ENCODE measurements around the gene OAF. TPM values are rescaled to one million over a fixed set of nuclear protein-coding genes. Genes with fewer than 3 reads are reported as not detected.

OAF gene
- total RNA-seq, 2 experiments from 2014 or later, result 3.7 to 4.6 TPM

DNA sequence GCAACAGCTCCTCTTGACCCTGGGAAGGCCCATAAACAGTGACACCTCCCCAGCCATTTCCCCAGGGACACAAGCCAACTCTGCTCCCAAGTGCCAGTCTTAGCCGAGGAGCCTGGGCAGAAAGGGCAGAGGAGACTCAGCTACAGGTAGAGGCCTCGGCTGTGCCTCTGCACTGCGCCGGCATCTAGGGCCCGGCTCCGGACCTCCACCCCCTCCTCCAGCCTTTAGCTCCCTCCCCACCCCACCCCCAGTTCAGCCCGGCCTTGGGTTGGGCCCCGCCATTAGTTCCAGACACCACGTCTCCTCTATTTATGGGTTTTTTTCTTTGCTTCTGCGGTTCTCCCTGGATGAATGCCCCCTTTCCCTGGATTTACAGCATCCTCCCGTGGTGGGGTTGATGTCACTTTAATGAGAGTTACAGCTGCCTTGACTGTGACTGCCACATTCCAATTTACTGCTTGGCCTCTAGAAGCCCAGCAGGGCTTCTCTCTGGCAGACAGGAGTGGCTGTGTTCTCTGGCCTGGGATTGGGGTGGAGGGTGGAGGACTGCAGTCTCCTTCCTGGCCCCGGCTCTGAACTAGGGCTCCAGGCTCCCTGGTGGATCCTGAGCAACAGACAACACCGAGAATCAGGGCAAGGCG is 13.5 kb upstream of the OAF start:
- Mint-ChIP-seq H3K27ac (no peak overlapping the region), H3K27me3 (peaks cover 4% of the 10 kb centered on the region), H3K4me1 (ENCODE audit: low read depth) (no peaks in the 10 kb centered on the region), H3K36me3 (ENCODE audit: low read depth) (no peaks in the 10 kb centered on the region), H3K4me3 (no peak overlapping the region), H3K9me3 (no peaks in the 10 kb centered on the region)
- DNase-seq (no peak), ATAC-seq (no peak)
- ChIA-PET POLR2A (no interaction called here), CTCF (interaction anchor here (0.7 kb wide), 1 partner anchor 22 kb away, joined by 3 read pairs; no protein-coding TSS in a partner anchor)
- intact Hi-C loops (cut with micrococcal nuclease), result no loop called here
- TF ChIP-seq, protein P1, sequence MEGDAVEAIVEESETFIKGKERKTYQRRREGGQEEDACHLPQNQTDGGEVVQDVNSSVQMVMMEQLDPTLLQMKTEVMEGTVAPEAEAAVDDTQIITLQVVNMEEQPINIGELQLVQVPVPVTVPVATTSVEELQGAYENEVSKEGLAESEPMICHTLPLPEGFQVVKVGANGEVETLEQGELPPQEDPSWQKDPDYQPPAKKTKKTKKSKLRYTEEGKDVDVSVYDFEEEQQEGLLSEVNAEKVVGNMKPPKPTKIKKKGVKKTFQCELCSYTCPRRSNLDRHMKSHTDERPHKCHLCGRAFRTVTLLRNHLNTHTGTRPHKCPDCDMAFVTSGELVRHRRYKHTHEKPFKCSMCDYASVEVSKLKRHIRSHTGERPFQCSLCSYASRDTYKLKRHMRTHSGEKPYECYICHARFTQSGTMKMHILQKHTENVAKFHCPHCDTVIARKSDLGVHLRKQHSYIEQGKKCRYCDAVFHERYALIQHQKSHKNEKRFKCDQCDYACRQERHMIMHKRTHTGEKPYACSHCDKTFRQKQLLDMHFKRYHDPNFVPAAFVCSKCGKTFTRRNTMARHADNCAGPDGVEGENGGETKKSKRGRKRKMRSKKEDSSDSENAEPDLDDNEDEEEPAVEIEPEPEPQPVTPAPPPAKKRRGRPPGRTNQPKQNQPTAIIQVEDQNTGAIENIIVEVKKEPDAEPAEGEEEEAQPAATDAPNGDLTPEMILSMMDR (IDR thresholded peaks at IDR 0.05), result no peak

DNA sequence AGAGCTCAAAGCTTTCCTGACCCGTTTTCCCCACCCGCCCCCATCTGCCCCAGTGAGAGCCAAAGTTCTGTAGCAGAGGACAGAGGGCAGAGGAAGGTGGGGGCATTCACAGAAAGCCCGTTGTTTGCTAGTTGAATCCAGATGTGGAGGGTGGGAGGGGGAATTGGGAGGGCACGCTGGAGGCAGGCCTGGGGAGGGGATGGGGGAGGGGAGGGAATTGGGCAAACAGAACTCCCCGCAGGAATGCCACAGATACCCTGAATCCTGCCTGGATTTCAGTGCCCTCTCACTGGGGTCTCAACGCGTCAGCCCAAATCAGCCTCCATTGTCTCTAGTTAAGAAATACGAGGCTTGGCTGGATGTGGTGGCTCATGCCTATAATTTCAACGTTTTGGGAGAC is 12.9 kb upstream of the OAF start:
- no peaks in the 10 kb centered on the region for H3K4me1 Mint-ChIP-seq (ENCODE audit: low read depth)
- ChIA-PET POLR2A (no interaction called here), CTCF (interaction anchor here (1.8 kb wide), 1 partner anchor 105 kb away, joined by 4 read pairs; no protein-coding TSS in a partner anchor)
- H3K4me3 Mint-ChIP-seq, result no peak overlapping the region
- ATAC-seq, result no peak
- intact Hi-C loops (cut with micrococcal nuclease), result no loop called here
- TF ChIP-seq, protein P1 (IDR thresholded peaks at IDR 0.05), result no peak
- H3K27me3 Mint-ChIP-seq, result peaks cover 4% of the 10 kb centered on the region
- no peak overlapping the region for H3K27ac Mint-ChIP-seq
- H3K36me3 Mint-ChIP-seq (ENCODE audit: low read depth), result no peaks in the 10 kb centered on the region
- DNase-seq, result no peak
- no peaks in the 10 kb centered on the region for H3K9me3 Mint-ChIP-seq

DNA sequence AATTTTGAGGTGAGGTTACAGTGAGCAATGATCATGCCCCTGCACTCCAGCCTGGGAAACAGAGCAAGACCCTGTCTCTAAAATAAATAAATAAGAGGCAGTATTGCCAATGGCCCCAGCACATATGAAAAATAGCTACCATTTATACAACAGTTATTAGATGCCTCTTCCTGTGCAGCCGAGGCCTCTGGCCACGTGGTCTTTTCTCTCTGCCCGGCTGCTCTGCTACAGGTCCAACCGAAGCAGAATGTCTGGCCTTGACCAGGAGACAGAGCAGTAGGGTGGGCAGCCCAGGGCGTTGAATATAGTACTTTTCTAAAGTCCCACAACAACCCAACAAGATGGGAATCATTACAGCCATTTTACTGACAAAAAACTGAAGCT is 12.4 kb upstream of the OAF start:
- ChIA-PET CTCF (interaction anchor here (1.1 to 1.8 kb wide), 3 partner anchors 13 to 105 kb away, joined by 3 to 4 read pairs (median 4); no protein-coding TSS in a partner anchor), POLR2A (no interaction called here)
- DNase-seq (no peak), ATAC-seq (no peak)
- intact Hi-C loops (cut with micrococcal nuclease), result no loop called here
- TF ChIP-seq, protein P1 (IDR thresholded peaks at IDR 0.05), result no peak
- H3K27me3 Mint-ChIP-seq, result peaks cover 4% of the 10 kb centered on the region
- H3K9me3 Mint-ChIP-seq, result no peaks in the 10 kb centered on the region
- no peak overlapping the region for H3K4me3 Mint-ChIP-seq
- H3K27ac Mint-ChIP-seq, result no peak overlapping the region
- no peaks in the 10 kb centered on the region for H3K36me3 Mint-ChIP-seq (ENCODE audit: low read depth)
- H3K4me1 Mint-ChIP-seq (ENCODE audit: low read depth), result no peaks in the 10 kb centered on the region

DNA sequence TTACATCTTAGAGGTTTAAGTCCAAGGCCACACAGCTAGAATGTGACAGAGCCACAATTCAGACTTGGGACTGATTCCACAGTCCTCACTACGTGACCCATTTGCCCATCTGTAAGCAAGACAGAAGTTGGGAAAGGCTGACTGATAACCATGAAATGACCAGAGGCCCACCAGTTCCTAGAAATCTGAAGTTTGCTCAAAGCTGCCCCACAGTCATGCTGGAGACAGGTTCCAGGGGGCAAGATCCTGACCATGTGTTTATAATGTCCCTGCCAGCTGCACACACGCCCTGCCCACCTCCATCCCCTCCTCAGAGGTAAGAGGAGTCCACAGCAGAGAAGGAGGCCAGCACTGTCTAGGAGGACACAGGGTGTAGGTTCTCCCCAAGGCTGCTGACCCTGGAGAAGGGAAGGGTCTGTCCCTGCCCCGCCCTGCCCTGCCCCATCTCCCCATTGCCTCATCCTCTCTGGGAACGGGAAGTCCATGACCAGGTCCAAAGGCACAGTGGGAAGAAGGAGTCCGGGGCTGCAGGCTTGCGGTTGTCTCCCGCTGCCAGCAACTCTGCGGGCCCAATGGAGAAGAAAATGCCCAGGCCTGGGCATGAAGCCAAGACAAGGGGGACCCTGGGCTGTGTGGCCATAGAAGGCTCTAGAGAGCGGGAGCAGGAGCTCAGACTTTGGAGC is 11.9 kb upstream of the OAF start:
- intact Hi-C loops (cut with micrococcal nuclease), result no loop called here
- ATAC-seq (no peak), DNase-seq (no peak)
- Mint-ChIP-seq H3K4me3 (no peak overlapping the region), H3K27ac (no peak overlapping the region), H3K36me3 (ENCODE audit: low read depth) (no peaks in the 10 kb centered on the region), H3K4me1 (ENCODE audit: low read depth) (no peaks in the 10 kb centered on the region), H3K27me3 (peaks cover 4% of the 10 kb centered on the region), H3K9me3 (no peaks in the 10 kb centered on the region)
- ChIA-PET CTCF (interaction anchor here (1.1 to 1.8 kb wide), 3 partner anchors 13 to 104 kb away, joined by 3 to 4 read pairs (median 4); no protein-coding TSS in a partner anchor), POLR2A (no interaction called here)
- TF ChIP-seq, protein P1 (IDR thresholded peaks at IDR 0.05), result no peak

GRCh38 chr11:120199613-120200012 is 11.2 kb upstream of the OAF start:
- no peak overlapping the region for H3K4me3 Mint-ChIP-seq
- H3K9me3 Mint-ChIP-seq, result no peaks in the 10 kb centered on the region
- intact Hi-C loops (cut with micrococcal nuclease), result no loop called here
- ATAC-seq (no peak), DNase-seq (no peak)
- peaks cover 4% of the 10 kb centered on the region for H3K27me3 Mint-ChIP-seq
- CTCF ChIA-PET, result interaction anchor here (1.3 to 1.8 kb wide), 2 partner anchors 14 to 103 kb away, joined by 4 read pairs; no protein-coding TSS in a partner anchor
- POLR2A ChIA-PET, result no interaction called here
- no peaks in the 10 kb centered on the region for H3K36me3 Mint-ChIP-seq (ENCODE audit: low read depth)
- H3K27ac Mint-ChIP-seq, result no peak overlapping the region
- no peaks in the 10 kb centered on the region for H3K4me1 Mint-ChIP-seq (ENCODE audit: low read depth)
- TF ChIP-seq, protein P1 (IDR thresholded peaks at IDR 0.05), result no peak

Data from activated CD8-positive, alpha-beta T cell treated with anti-CD3 and anti-CD28 coated beads for 36 hours (primary cell).